Measurements from ENCODE around the gene ITPK1.
"Not testable (repeated sequence)": the region's sequence is repeated elsewhere in the genome, so short reads cannot be mapped to it uniquely, and the experiment has no call there.

Gene ITPK1

GRCh38 chr14:93082576-93083001, 33.1 kb downstream of the ITPK1 start:
- DNase-seq, result no peak

- no peak for DNase-seq
Measured at GRCh38 chr14:93081876-93082570, 33.7 kb downstream of the ITPK1 start.

GRCh38 chr14:93079865-93080403, 35.8 kb downstream of the ITPK1 start:
- no peak for DNase-seq

- DNase-seq, result no peak
Measured at GRCh38 chr14:93079321-93079720, 36.4 kb downstream of the ITPK1 start.

- DNase-seq, result no peak
Measured at GRCh38 chr14:93078870-93079269, 36.9 kb downstream of the ITPK1 start.

GRCh38 chr14:93076755-93077154, 39.0 kb downstream of the ITPK1 start:
- DNase-seq, result no peak

GRCh38 chr14:93075891-93076290, 39.8 kb downstream of the ITPK1 start:
- no peak for DNase-seq

- DNase-seq, result no peak
Measured at GRCh38 chr14:93073910-93074769, 41.6 kb downstream of the ITPK1 start.

- no peak for DNase-seq
Measured at GRCh38 chr14:93073358-93073707, 42.4 kb downstream of the ITPK1 start.

GRCh38 chr14:93072659-93073357, 42.9 kb downstream of the ITPK1 start:
- DNase-seq, result no peak

GRCh38 chr14:93068711-93069110, 47.0 kb downstream of the ITPK1 start:
- no peak for DNase-seq

- no peak for DNase-seq
Measured at GRCh38 chr14:93067088-93067487, 48.6 kb downstream of the ITPK1 start.

GRCh38 chr14:93065272-93065730, 50.4 kb downstream of the ITPK1 start:
- no peak for DNase-seq

- no peak for DNase-seq
Measured at GRCh38 chr14:93064411-93065271, 51.1 kb downstream of the ITPK1 start.

- no peak for DNase-seq
Measured at GRCh38 chr14:93063393-93063792, 52.3 kb downstream of the ITPK1 start.

- DNase-seq, result no peak
Measured at GRCh38 chr14:93062890-93063289, 52.8 kb downstream of the ITPK1 start.

- DNase-seq, result not testable (repeated sequence)
Measured at GRCh38 chr14:93062013-93062412, 53.7 kb downstream of the ITPK1 start.

- no peak for DNase-seq
Measured at GRCh38 chr14:93061380-93062012, 54.2 kb downstream of the ITPK1 start.

- DNase-seq, result no peak
Measured at GRCh38 chr14:93060841-93061240, 54.9 kb downstream of the ITPK1 start.

- DNase-seq, result no peak
Measured at GRCh38 chr14:93059917-93060545, 55.7 kb downstream of the ITPK1 start.

- DNase-seq, result no peak
Measured at GRCh38 chr14:93059260-93059659, 56.5 kb downstream of the ITPK1 start.
